ENCODE data around the gene HS6ST2.

HS6ST2 gene

DNA sequence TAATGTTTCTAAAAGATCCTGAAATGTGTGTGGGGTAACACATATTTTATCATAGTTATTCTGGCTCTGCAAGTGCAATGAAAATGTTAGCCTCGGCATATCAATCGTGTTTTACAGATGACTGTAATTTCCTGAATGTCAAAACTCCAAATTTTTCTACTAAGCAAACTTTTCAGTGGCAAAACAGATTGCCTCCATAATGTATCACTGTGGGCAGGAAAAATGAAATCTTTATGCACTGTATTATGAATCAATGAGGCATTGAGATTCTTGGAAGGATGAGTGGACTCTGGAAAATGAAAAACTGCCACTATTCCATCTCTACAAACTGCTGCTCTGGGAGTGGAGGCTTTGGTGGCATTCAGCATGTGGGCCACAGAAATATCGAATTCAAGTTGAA lies 309.5 kb downstream of the HS6ST2 start:
- TF ChIP-seq, protein P1, sequence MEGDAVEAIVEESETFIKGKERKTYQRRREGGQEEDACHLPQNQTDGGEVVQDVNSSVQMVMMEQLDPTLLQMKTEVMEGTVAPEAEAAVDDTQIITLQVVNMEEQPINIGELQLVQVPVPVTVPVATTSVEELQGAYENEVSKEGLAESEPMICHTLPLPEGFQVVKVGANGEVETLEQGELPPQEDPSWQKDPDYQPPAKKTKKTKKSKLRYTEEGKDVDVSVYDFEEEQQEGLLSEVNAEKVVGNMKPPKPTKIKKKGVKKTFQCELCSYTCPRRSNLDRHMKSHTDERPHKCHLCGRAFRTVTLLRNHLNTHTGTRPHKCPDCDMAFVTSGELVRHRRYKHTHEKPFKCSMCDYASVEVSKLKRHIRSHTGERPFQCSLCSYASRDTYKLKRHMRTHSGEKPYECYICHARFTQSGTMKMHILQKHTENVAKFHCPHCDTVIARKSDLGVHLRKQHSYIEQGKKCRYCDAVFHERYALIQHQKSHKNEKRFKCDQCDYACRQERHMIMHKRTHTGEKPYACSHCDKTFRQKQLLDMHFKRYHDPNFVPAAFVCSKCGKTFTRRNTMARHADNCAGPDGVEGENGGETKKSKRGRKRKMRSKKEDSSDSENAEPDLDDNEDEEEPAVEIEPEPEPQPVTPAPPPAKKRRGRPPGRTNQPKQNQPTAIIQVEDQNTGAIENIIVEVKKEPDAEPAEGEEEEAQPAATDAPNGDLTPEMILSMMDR (IDR thresholded peaks at IDR 0.05; ENCODE audit: low read depth, low read length) = no peak
- no peak for DNase-seq
- Histone ChIP-seq H3K27me3 (ENCODE audit: insufficient read depth, low read depth, severe bottlenecking) (peaks cover 57% of the 10 kb centered on the region), H3K9me3 (ENCODE audit: severe bottlenecking) (no peaks in the 10 kb centered on the region), H3K27ac (no peak overlapping the region), H3K4me3 (ENCODE audit: low read depth, low read length) (no peak overlapping the region), H3K36me3 (no peaks in the 10 kb centered on the region)

GRCh38 chrX:132639446-132639845 lies 319.0 kb downstream of the HS6ST2 start:
- Histone ChIP-seq H3K27me3 (ENCODE audit: insufficient read depth, low read depth, severe bottlenecking) (peaks cover 67% of the 10 kb centered on the region), H3K9me3 (ENCODE audit: severe bottlenecking) (no peaks in the 10 kb centered on the region), H3K27ac (no peak overlapping the region), H3K36me3 (no peaks in the 10 kb centered on the region), H3K4me3 (ENCODE audit: low read depth, low read length) (no peak overlapping the region)
- no peak for DNase-seq
- TF ChIP-seq, protein P1 (IDR thresholded peaks at IDR 0.05; ENCODE audit: low read depth, low read length) = no peak

DNA sequence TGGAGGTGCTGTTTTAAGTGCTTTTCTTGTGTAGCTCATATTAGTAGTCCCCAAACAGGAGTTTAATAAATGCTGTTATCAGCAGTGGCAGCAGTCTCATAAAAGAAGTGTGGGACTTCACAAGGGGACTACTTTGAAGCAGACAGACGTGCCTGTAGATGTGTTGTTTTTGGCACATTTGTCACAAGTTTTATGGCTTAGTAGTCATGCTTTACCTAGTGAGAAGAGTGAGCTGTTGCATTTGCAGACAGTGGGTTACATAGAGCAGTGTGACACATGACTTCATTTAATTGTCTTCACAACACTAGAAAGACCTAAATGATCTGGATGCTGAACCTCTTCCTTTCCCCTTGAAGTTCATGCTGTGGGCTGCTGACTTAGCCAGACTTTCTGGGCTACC lies 320.1 kb downstream of the HS6ST2 start:
- H3K9me3 ChIP-seq (ENCODE audit: severe bottlenecking) = no peaks in the 10 kb centered on the region
- no peak overlapping the region for H3K27ac ChIP-seq
- no peak for DNase-seq
- no peaks in the 10 kb centered on the region for H3K36me3 ChIP-seq
- H3K27me3 ChIP-seq (ENCODE audit: insufficient read depth, low read depth, severe bottlenecking) = peaks cover 62% of the 10 kb centered on the region
- no peak overlapping the region for H3K4me3 ChIP-seq (ENCODE audit: low read depth, low read length)
- TF ChIP-seq, protein P1 (IDR thresholded peaks at IDR 0.05; ENCODE audit: low read depth, low read length) = no peak

DNA sequence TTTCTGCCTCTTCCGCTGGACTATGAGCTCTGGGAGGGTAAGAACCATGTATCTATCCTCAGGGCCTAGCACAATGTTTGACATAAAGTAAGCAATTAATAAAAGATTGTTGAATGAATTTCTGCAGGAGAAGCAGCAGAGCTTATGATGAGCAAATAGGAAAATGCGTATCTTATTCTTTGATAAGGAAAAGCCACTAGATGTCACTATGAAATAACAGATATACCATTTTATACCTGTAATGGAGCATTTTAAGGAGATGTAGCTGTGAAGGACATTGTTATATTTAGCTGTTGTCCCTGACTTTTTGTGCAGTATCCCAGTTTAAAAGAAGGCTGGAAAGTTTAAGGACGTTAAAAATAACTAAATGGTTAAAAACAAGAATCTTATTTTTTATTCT lies 322.3 kb downstream of the HS6ST2 start:
- H3K36me3 ChIP-seq = no peaks in the 10 kb centered on the region
- TF ChIP-seq, protein P1 (IDR thresholded peaks at IDR 0.05; ENCODE audit: low read depth, low read length) = no peak
- no peak for DNase-seq
- peaks cover 55% of the 10 kb centered on the region for H3K27me3 ChIP-seq (ENCODE audit: insufficient read depth, low read depth, severe bottlenecking)
- H3K4me3 ChIP-seq (ENCODE audit: low read depth, low read length) = no peak overlapping the region
- no peaks in the 10 kb centered on the region for H3K9me3 ChIP-seq (ENCODE audit: severe bottlenecking)
- H3K27ac ChIP-seq = no peak overlapping the region

DNA sequence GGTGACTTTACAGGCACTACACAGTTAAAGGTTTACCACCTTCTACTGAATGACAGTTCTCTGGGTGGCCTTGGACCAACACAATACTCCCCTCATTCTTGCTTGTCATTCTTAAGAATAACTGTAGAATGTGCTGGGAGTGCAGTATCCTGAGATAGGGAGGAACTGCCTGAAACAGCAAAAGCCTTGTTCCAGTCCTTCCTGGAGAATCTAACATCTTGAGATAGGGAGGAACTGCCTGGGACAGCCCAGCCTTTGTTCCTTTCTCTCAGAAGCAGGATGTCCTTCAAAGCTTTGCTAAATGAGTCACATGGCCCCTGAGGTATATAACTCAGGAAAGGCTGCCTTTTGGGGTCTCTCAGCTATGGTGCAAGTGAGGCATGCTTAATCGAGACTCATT lies 323.9 kb downstream of the HS6ST2 start:
- peaks cover 49% of the 10 kb centered on the region for H3K27me3 ChIP-seq (ENCODE audit: insufficient read depth, low read depth, severe bottlenecking)
- no peaks in the 10 kb centered on the region for H3K36me3 ChIP-seq
- no peak for DNase-seq
- H3K27ac ChIP-seq = no peak overlapping the region
- TF ChIP-seq, protein P1 (IDR thresholded peaks at IDR 0.05; ENCODE audit: low read depth, low read length) = no peak
- no peaks in the 10 kb centered on the region for H3K9me3 ChIP-seq (ENCODE audit: severe bottlenecking)
- no peak overlapping the region for H3K4me3 ChIP-seq (ENCODE audit: low read depth, low read length)

DNA sequence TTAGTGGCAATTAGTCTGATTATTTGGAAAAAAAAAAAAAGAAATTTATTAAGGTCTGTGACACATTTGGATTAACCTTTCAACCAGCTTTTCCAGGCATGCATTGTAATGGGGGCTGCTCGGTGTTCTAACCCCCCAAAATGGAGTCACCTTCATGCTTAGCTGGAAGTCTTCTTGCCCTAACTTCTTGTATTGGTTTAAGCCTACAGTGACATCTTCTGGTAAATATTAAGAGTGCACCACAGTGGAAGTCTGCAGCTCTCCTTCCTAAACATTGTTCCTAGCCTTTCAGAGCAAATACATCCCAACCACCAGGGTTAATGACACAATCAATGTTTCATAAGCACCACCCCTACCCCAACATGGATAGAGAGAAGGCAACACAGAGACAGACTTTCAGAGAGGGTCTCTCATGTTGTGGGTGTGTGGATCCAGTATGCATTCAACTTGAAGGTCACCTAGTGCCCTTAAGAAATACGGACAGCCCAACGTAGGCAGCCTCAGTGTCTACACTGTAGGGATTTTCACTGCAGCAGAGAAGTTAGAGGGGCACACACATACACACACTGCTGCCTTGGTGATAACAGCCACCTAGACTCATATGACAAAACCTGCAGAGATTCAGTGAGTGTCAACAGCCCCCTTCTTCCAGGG lies 326.7 kb downstream of the HS6ST2 start:
- no peak overlapping the region for H3K27ac ChIP-seq
- H3K9me3 ChIP-seq (ENCODE audit: severe bottlenecking) = no peaks in the 10 kb centered on the region
- H3K4me3 ChIP-seq (ENCODE audit: low read depth, low read length) = no peak overlapping the region
- no peaks in the 10 kb centered on the region for H3K36me3 ChIP-seq
- TF ChIP-seq, protein P1 (IDR thresholded peaks at IDR 0.05; ENCODE audit: low read depth, low read length) = peak; percentile 53
- peaks cover 40% of the 10 kb centered on the region for H3K27me3 ChIP-seq (ENCODE audit: insufficient read depth, low read depth, severe bottlenecking)
- DNase-seq = no peak
